Activated T-helper 1 cell treated with anti-CD3 and anti-CD28 coated beads, Interleukin-12 subunit alpha, Interleukin-12 subunit beta, Interleukin-2, Interleukin-4 antibody, amounts not matched to agents 30 ng/mL and 10 ng/mL and 1 ng/mL, durations not matched to agents 14 hours and 24 hours and 36 hours (primary cell): ENCODE measurements around the gene RCAN2. TPM values are rescaled to one million over a fixed set of nuclear protein-coding genes. Genes with fewer than 3 reads are reported as not detected.

Experiments used
- DNase-seq: peaks from one replicate; pipeline ENCODE4 v3.0.0; 2021; ENCODE audit warnings: low spot score
- H3K27ac Mint-ChIP-seq: one replicate; pipeline ENCODE4 v1.8.0; 2021; ENCODE audit warnings: mild to moderate bottlenecking, mixed read lengths
- H3K27me3 Mint-ChIP-seq: one replicate; pipeline ENCODE4 v1.8.0; 2022; ENCODE audit warnings: mild to moderate bottlenecking, moderate library complexity, mixed read lengths; ENCODE audit not compliant: insufficient read depth
- H3K36me3 Mint-ChIP-seq: one replicate; pipeline ENCODE4 v1.8.0; 2021; ENCODE audit warnings: low read depth, mixed read lengths
- H3K4me1 Mint-ChIP-seq: one replicate; pipeline ENCODE4 v1.8.0; 2021; ENCODE audit warnings: low read depth, mixed read lengths
- H3K4me3 Mint-ChIP-seq: one replicate; pipeline ENCODE4 v1.8.0; 2021; ENCODE audit warnings: mild to moderate bottlenecking, moderate library complexity, mixed read lengths
- H3K9me3 Mint-ChIP-seq: one replicate; pipeline ENCODE4 v1.8.0; 2021; ENCODE audit warnings: mixed read lengths
- intact Hi-C: fragments of 100-400 bp; cut with micrococcal nuclease; formaldehyde crosslinking; loops from one replicate; pipeline ENCODE4 v1.15.1; 2024
- total RNA-seq: library from RNA; stranded (reverse); gene quantifications from 2 replicates; pipeline ENCODE4 v1.2.3, GENCODE V29; 2022

The RCAN2 gene
- total RNA-seq, 1 donor from 2014 or later: 0.44 TPM

- DNase-seq: peak; percentile 34
- no peaks in the 10 kb centered on the region for H3K36me3 Mint-ChIP-seq
- H3K27me3 Mint-ChIP-seq: peaks cover 1% of the 10 kb centered on the region
- no peaks in the 10 kb centered on the region for H3K9me3 Mint-ChIP-seq
- H3K4me1 Mint-ChIP-seq: peaks cover 28% of the 10 kb centered on the region
- intact Hi-C loops: no loop called here
- H3K27ac Mint-ChIP-seq: no peak overlapping the region
- H3K4me3 Mint-ChIP-seq: peak overlapping the region; percentile 27
These were observed 165.4 kb downstream of the RCAN2 start for GRCh38 chr6:46325561-46326530.

- Mint-ChIP-seq H3K4me1 (peaks cover 28% of the 10 kb centered on the region), H3K4me3 (peak overlapping the region; percentile 9), H3K9me3 (no peaks in the 10 kb centered on the region), H3K27me3 (no peaks in the 10 kb centered on the region), H3K36me3 (no peaks in the 10 kb centered on the region), H3K27ac (no peak overlapping the region)
- intact Hi-C loops: no loop called here
- DNase-seq: no peak
These were observed 166.5 kb downstream of the RCAN2 start for GRCh38 chr6:46324706-46325105.

DNA sequence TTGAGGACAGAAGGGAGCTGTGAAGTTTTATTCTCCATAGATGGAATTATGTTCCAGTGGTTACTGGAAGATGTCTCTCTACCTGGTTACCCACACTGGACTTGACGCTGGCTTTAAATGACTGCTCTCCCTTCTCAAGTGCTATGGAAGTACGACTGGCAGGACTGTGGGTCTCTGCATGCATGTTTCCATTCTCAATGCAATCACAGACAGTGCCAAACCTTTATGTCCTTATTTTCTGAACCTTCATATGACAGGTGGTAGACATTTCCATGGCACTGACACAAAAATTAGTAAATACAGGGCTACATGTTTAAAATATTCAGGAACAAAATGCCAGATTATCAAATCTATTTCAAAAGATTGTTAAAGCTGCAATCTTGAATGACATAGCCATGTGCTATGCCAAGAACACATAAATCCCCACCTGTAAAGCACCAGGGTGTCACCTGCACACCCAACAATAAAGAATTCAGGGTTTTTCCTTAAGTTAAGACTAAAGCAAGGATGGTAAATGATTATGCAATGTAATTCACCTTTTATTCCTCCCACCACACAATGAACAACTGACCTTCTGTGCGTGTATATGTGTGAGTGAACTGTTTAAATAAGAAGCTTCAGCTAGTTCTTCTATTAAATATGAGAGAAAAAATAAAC lies 167.2 kb downstream of the RCAN2 start:
- intact Hi-C loops: no loop called here
- Mint-ChIP-seq H3K27ac (no peak overlapping the region), H3K4me3 (peak overlapping the region; percentile 11), H3K27me3 (no peaks in the 10 kb centered on the region), H3K4me1 (peaks cover 28% of the 10 kb centered on the region), H3K9me3 (no peaks in the 10 kb centered on the region), H3K36me3 (no peaks in the 10 kb centered on the region)
- DNase-seq: no peak

- DNase-seq: no peak
- intact Hi-C loops: no loop called here
- H3K4me1 Mint-ChIP-seq: peaks cover 28% of the 10 kb centered on the region
- peak overlapping the region; percentile 13 for H3K4me3 Mint-ChIP-seq
- H3K9me3 Mint-ChIP-seq: no peaks in the 10 kb centered on the region
- H3K27ac Mint-ChIP-seq: peak overlapping the region; percentile 10
- no peaks in the 10 kb centered on the region for H3K36me3 Mint-ChIP-seq
- peaks cover under 1% of the 10 kb centered on the region for H3K27me3 Mint-ChIP-seq
These were observed 167.8 kb downstream of the RCAN2 start for GRCh38 chr6:46323312-46323965.

DNA sequence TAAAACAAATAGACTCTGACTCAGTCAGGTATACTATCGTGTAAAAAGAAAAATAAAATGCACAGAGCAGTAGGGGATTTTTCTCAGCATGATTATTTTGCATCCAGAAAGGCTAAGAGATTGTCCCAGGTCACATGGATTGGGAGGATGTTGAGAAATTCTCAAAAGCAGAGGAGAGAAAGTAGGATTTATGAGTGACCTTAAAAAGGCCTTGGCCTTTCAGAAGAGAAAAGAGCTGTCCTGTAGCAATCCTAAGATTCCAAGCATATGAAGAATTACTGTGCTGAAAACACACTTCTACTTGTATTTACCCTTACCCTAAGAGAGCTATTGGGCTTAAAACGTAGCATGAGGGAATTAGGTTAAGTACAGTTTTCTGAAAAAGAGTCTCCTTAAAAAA lies 170.7 kb downstream of the RCAN2 start:
- Mint-ChIP-seq H3K4me3 (no peak overlapping the region), H3K27me3 (peaks cover 5% of the 10 kb centered on the region), H3K9me3 (no peaks in the 10 kb centered on the region), H3K4me1 (peaks cover 30% of the 10 kb centered on the region), H3K27ac (no peak overlapping the region), H3K36me3 (no peaks in the 10 kb centered on the region)
- DNase-seq: no peak
- intact Hi-C loops: no loop called here

DNA sequence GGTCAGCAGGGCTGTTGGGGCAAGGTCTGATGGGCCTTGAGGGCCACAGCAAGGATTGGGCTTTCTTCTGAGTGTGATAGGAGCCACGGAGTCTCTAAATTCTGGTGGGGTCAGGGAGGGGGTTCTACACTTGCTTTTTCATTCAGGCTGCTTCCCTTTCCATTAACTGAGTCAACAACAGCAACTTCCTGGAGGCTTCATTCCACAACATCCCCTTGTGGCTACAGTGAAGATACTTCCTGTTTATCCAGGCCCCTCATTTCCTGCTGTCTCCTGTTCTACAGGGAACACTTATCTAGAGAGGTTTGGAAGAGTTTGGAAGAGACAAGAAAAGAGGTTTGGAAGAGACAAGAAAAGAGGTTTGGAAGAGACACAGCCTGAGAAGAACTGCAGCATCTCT lies 175.7 kb downstream of the RCAN2 start:
- no peaks in the 10 kb centered on the region for H3K9me3 Mint-ChIP-seq
- no peaks in the 10 kb centered on the region for H3K36me3 Mint-ChIP-seq

GRCh38 chr6:46312654-46313053 lies 178.6 kb downstream of the RCAN2 start:
- H3K4me3 Mint-ChIP-seq: no peak overlapping the region
- intact Hi-C loops: no loop called here
- no peak for DNase-seq
- H3K27ac Mint-ChIP-seq: no peak overlapping the region
- peaks cover 12% of the 10 kb centered on the region for H3K4me1 Mint-ChIP-seq
- no peaks in the 10 kb centered on the region for H3K36me3 Mint-ChIP-seq
- peaks cover 9% of the 10 kb centered on the region for H3K27me3 Mint-ChIP-seq
- no peaks in the 10 kb centered on the region for H3K9me3 Mint-ChIP-seq

More for the DNA sequence above, 175.7 kb downstream of the RCAN2 start:
- intact Hi-C loops: no loop called here
- no peak overlapping the region for H3K4me3 Mint-ChIP-seq
- no peak overlapping the region for H3K27ac Mint-ChIP-seq
- DNase-seq: no peak
- H3K27me3 Mint-ChIP-seq: peaks cover 7% of the 10 kb centered on the region
- H3K4me1 Mint-ChIP-seq: peaks cover 12% of the 10 kb centered on the region

DNA sequence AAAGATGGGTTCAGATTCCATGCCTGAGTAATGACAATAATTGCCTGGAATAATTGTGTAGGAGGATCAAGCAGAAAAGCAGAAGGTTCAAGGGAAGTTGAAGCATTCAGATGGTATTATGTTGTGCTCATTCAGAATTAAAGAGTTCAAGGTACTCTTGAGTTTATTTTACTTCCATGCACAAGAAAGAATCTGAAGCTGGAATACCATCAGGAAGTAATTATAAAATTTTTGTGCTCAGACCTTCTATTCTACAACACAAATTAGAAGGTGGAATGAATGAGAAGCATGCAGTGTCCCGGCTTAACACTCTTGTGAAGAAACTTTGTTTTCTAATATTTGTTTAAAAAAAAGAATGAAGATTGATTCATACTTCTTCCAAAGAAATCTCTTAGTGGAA lies 181.1 kb downstream of the RCAN2 start:
- H3K9me3 Mint-ChIP-seq: no peaks in the 10 kb centered on the region
- peaks cover 6% of the 10 kb centered on the region for H3K27me3 Mint-ChIP-seq
- no peak for DNase-seq
- H3K4me1 Mint-ChIP-seq: peaks cover 2% of the 10 kb centered on the region
- no peak overlapping the region for H3K27ac Mint-ChIP-seq
- no peaks in the 10 kb centered on the region for H3K36me3 Mint-ChIP-seq
- H3K4me3 Mint-ChIP-seq: no peak overlapping the region
- intact Hi-C loops: no loop called here

DNA sequence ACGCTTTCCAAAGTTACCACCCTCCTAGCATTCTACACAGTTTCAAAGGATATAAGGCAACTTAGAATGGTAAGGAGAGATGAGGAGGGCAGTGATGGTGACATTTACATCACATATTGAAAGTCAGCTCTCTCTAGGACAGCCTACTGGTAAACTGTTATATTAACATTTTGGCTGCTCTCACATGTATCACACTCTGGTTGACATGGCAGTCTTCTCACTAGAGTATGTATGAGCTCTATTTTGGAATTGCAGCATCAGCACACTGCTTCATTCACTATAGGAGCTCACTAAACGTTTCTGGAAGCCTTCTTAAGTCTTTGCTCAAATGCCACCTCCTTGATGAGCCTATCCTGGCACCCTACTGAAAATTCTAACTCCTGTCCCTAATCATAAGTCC lies 184.8 kb downstream of the RCAN2 start:
- no peaks in the 10 kb centered on the region for H3K4me1 Mint-ChIP-seq
- H3K4me3 Mint-ChIP-seq: no peak overlapping the region
- no peak for DNase-seq
- H3K27ac Mint-ChIP-seq: no peak overlapping the region
- no peaks in the 10 kb centered on the region for H3K36me3 Mint-ChIP-seq
- H3K9me3 Mint-ChIP-seq: no peaks in the 10 kb centered on the region
- H3K27me3 Mint-ChIP-seq: peaks cover 11% of the 10 kb centered on the region
- intact Hi-C loops: no loop called here

- no peaks in the 10 kb centered on the region for H3K4me1 Mint-ChIP-seq
- no peaks in the 10 kb centered on the region for H3K36me3 Mint-ChIP-seq
- intact Hi-C loops: no loop called here
- no peak overlapping the region for H3K27ac Mint-ChIP-seq
- no peak for DNase-seq
- H3K27me3 Mint-ChIP-seq: peaks cover 14% of the 10 kb centered on the region
- H3K9me3 Mint-ChIP-seq: no peaks in the 10 kb centered on the region
- H3K4me3 Mint-ChIP-seq: no peak overlapping the region
These were observed 185.4 kb downstream of the RCAN2 start for GRCh38 chr6:46305833-46306232.

DNA sequence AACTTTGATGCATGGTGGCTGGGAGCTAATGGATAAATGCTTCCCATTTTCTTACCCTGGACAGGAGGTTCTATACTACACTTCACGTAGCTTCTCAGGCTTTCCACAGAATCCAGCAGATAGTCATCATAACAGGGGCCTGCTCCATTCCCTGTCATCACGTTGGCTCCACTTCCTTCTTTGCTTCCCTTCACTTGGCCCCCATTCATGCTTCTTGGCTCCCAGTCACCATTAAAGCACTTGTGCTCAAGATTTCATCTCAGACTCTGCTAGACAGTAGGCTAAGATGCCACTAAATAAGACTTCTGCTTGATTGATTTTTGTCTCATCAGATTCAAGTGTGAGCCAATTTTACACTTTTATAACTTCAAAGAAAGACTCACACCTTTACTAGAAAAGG lies 186.0 kb downstream of the RCAN2 start:
- Mint-ChIP-seq H3K27me3 (peaks cover 14% of the 10 kb centered on the region), H3K9me3 (no peaks in the 10 kb centered on the region), H3K36me3 (no peaks in the 10 kb centered on the region), H3K4me1 (no peaks in the 10 kb centered on the region), H3K27ac (no peak overlapping the region), H3K4me3 (no peak overlapping the region)
- intact Hi-C loops: no loop called here
- DNase-seq: no peak

GRCh38 chr6:46302816-46303215 lies 188.4 kb downstream of the RCAN2 start:
- intact Hi-C loops: no loop called here

DNA sequence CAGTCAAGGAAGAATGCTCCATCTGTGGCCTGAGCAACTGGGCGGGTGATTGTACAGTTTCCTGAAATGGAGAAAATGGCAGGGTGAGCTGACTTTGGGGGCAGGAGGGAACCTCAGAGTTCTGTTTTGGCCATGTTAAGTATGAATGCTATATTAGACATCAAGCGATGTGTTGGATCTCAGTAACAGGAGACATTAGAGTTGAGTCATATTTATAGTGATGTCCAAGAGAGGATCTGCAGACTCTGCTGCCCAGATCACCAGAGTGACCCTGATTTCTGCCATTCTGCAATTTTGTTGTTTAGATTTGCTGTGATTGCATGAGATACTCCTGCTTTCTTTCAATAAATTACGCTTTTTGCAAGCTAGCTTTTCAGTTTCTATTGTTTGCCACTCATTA lies 189.1 kb downstream of the RCAN2 start:
- H3K27ac Mint-ChIP-seq: no peak overlapping the region
- H3K9me3 Mint-ChIP-seq: no peaks in the 10 kb centered on the region
- intact Hi-C loops: no loop called here
- H3K4me1 Mint-ChIP-seq: no peaks in the 10 kb centered on the region
- H3K27me3 Mint-ChIP-seq: peaks cover 9% of the 10 kb centered on the region
- no peak for DNase-seq
- no peaks in the 10 kb centered on the region for H3K36me3 Mint-ChIP-seq
- H3K4me3 Mint-ChIP-seq: no peak overlapping the region

More at GRCh38 chr6:46302816-46303215, 188.4 kb downstream of the RCAN2 start:
- Mint-ChIP-seq H3K27me3 (peaks cover 9% of the 10 kb centered on the region), H3K4me3 (no peak overlapping the region), H3K4me1 (no peaks in the 10 kb centered on the region), H3K36me3 (no peaks in the 10 kb centered on the region), H3K27ac (no peak overlapping the region), H3K9me3 (no peaks in the 10 kb centered on the region)
- DNase-seq: no peak
